GM19238 (cell line): ENCODE data around the gene GJA10.
"Not testable (repeated sequence)": the region's sequence is repeated elsewhere in the genome, so short reads cannot be mapped to it uniquely, and the experiment has no call there.

Experiments
- DNase-seq: peaks from one replicate; pipeline ENCODE4 v3.0.0; 2011; ENCODE audit warnings: low spot score; ENCODE audit not compliant: insufficient read length

Gene GJA10

DNA sequence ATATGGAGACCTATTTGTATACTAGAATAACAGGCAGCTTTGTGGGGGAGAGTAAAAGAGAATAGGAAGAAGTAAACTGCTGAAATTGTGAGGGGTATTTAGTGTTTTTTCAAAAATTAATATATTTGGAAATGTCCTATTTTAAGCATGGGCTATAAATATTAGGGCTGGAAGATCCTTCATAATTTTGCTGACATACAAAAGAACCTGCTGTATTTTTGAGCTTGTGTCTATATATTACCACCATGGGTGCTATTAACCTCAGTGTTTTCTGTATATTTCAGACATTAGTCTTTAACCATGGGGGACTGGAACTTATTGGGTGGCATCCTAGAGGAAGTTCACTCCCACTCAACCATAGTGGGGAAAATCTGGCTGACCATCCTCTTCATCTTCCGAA lies at the start of gene GJA10:
TSS of gene GJA10 (plus strand) at position 301 of the 400 bp plus-strand sequence. CDS start at position 301, 0 bp downstream.
- no peak for DNase-seq

- DNase-seq, result not testable (repeated sequence)
These were observed 46.8 kb upstream of the GJA10 start for GRCh38 chr6:89847513-89847912.

GRCh38 chr6:89853068-89853467 lies 41.2 kb upstream of the GJA10 start:
- DNase-seq, result no peak

- no peak for DNase-seq
These were observed 36.2 kb upstream of the GJA10 start for GRCh38 chr6:89858041-89858440.

DNA sequence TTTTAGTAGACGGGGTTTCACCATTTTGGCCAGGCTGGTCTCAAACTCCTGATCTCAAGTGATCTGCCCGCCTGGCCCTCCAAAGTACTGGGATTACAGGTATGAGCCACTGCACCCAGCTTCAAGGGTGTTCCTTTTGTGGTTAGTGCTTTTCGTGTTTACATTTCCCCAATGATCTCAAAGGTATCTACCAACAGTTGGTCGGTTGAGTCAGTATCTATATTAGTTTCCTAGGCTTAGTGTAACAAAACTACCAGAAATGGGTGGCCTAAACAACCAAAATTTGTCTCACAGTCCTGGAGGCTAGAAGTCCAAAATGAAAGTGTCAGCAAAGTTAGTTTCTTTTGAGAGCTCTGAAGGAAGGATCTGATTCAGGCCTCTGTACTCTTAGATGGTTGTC lies 34.5 kb upstream of the GJA10 start:
- no peak for DNase-seq

GRCh38 chr6:89862273-89862672 lies 32.0 kb upstream of the GJA10 start:
- no peak for DNase-seq

- no peak for DNase-seq
These were observed 31.6 kb upstream of the GJA10 start for GRCh38 chr6:89862698-89863097.

GRCh38 chr6:89866024-89866678 lies 28.1 kb upstream of the GJA10 start:
- DNase-seq, result no peak

- no peak for DNase-seq
These were observed 20.5 kb upstream of the GJA10 start for GRCh38 chr6:89873721-89874120.

DNA sequence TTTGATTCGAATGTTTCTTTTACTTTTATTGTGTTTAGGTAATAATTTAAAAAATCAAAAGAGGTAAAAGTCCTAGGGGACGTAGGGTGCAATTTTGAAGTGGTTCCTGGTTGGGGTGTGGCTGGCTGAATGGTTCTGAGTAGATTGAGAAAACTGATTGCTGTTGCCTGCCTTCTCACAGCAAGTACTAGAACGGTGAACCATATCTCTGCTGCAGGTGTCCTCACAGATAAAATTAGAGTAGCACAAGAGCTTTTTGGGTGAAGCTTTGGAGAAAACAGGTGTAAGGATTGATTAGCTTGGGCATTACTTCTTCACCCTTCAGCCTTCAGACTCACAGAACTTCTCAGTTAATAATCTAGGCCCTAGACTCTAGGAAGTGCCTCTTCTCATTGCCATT lies 19.8 kb upstream of the GJA10 start:
- no peak for DNase-seq

DNA sequence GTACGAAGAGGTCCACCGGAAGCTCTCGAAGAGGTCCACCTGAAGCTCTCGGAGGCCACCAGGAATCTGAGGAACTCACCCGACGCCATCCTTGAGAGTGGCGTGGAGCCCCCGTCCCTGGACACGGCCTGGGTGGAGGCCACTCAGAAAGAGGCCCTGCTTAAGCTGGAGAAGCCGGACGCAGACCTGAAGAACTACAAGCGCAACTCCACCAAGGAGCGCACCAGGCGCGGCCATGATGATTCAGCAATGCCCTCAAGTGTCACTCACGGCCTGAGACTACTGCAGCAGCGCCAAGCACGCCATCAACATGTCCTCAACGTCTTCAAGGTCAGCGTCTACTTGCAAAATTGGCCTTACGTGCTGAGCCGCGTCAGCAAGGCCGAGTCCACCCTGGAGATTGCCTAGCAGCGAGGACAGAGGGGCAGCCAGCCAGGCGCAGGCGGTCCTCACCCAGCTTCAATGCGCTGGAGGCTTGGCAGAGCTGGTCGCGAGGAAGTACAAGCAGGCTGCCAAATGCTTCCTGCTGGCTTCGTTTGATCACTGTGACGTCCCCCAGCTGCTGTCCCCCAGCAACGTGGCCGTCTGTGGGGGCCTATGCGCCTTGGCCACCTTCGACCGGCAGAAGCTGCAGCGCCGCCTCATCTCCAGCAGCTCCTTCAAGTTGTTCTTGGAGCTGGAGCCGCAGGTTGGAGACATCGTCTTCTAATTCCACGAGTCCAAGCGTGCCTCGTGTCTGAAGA lies 7.7 kb upstream of the GJA10 start:
- no peak for DNase-seq

DNA sequence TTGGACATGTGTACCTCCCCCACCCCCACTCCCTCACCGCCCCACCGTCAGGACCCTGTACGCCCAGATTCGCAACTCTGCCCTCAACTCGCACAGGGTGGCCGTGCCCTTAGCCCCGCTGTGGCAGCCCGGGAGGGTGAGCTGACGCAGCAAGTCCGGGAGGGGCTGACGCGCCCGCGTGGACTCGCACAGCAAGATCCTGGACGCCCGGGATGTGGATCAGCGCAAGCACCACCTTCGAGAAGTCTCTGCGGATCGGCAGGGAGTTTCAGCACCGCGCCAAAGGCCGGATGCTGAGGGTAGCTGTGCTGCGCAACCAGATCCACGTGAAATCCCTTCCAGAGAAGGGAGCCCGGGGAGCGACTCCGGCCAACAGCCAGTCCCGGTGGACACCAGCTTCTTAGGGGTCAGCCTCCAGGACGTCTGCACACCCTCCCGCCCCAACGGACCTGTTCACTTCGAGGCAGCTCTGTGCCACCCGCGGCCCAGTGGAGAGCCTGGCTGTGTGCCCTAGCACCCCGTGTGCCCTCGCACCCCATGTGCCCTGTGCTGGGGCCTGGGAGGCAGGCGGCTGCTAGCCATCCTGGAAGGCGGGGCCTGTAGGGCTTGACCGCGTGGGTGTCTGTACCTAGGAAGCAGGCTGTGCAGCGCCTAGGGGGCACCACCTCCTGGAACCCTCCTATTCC lies 6.7 kb upstream of the GJA10 start:
- DNase-seq, result no peak

GRCh38 chr6:89888138-89888514 lies 6.1 kb upstream of the GJA10 start:
- no peak for DNase-seq

- no peak for DNase-seq
These were observed 5.4 kb upstream of the GJA10 start for GRCh38 chr6:89888871-89889270.

DNA sequence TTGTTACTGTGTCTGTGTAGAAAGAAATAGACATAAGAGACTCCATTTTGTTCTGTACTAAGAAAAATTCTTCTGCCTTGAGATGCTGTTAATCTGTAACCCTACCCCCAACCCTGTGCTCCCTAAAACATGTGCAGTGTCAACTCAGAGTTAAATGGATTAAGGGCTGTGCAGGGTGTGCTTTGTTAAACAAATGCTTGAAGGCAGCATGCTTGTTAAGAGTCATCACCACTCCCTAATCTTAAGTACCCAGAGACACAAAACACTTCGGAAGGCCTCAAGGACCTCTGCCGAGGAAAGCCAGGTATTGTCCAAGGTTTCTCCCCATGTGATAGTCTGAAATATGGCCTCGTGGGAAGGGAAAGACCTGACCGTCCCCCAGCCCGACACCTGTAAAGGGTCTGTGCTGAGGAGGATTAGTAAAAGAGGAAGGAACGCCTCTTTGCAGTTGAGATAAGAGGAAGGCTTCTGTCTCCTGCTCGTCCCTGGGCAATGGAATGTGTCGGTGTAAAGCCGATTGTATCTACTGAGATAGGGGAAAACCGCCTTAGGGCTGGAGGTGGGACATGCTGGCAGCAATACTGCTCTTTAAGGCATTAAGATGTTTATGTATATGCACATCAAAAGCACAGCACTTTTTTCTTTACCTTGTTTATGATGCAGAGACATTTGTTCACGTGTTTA lies 3.3 kb upstream of the GJA10 start:
- DNase-seq, result not testable (repeated sequence)

DNA sequence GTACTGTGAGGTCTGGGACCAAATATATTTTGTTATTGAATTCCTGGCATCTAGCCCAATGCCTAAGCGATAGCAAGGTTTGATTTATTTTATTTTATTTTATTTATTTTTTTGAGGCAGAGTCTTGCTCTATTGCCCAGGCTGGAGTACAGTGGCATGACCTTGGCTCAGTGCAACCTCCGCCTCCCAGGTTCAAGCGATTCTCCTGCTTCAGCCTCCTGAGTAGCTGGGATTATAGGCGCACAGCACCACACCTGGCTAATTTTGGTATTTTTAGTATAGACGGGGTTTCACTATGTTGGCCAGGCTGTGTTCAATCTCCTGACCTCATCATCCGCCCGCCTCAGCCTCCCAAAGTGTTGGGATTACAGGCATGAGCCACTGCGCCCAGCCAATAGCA lies 1.7 kb upstream of the GJA10 start:
- DNase-seq, result not testable (repeated sequence)

GRCh38 chr6:89895276-89895874 lies 1.1 kb downstream of the GJA10 start:
- DNase-seq, result no peak

- DNase-seq, result not testable (repeated sequence)
These were observed 16.0 kb downstream of the GJA10 start for GRCh38 chr6:89910001-89910901.

GRCh38 chr6:89910902-89911240 lies 16.6 kb downstream of the GJA10 start:
- DNase-seq, result no peak

DNA sequence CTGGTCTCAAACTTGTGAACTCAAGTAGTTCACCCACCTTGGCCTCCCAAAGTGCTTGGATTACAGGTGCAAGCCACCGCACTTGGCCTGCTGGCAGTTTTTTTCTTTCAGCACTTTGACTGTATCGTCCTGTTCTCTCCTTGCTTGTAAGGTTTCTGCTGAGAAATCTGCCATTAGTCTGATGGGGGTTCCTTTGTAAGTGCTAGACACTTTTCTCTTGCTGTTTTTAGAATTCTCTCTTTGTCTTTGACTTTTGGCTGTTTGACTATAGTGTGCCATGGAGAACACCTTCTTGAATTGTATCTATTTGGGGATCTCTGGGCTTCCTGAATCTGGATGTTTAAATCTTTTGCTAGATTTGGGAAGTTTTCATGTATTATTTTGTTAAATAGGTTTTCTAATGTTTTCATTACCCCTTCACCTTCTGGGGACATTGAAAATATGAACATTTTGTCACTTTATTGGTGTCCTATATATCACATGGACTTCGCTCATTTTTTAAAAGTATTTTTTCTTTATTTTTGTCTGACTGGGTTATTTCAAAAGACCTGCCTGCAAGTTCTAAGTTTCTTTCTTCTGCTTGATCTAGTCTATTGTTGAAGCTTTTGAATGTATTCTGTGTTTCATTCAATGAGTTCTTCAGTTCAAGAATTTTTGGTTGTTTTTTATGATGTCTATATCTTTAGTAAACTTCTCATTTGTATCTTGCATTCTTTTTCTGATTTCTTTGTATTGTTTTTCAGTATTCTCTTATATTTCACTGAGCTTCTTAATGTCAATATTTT lies 22.1 kb downstream of the GJA10 start:
- DNase-seq, result no peak
